Smooth muscle cell (in vitro differentiated cells): Measurements from ENCODE around the gene IFNL4. TPM values are rescaled to one million over a fixed set of nuclear protein-coding genes. Genes with fewer than 3 reads are reported as not detected.

Source experiments
- DNase-seq: peaks from one replicate; lab custom pipeline; 2025; ENCODE audit not compliant: unreplicated experiment; lab: John Stamatoyannopoulos, UW
- H2AFZ ChIP-seq: fragments of 200-600 bp; sonication (generic); 2 replicates; pipeline ENCODE4 v1.6.0; 2016; ENCODE audit warnings: antibody characterized with exemption, low read depth, mild to moderate bottlenecking
- H3F3A ChIP-seq: fragments of 200-600 bp; sonication (generic); 2 replicates; pipeline ENCODE4 v1.6.0; 2017; ENCODE audit warnings: antibody characterized with exemption, low read depth
- H3K27ac ChIP-seq: fragments of 200-600 bp; sonication (generic); 2 replicates; pipeline ENCODE4 v1.5.1; 2016; ENCODE audit warnings: low read depth, mild to moderate bottlenecking
- H3K27me3 ChIP-seq: fragments of 200-600 bp; sonication (generic); 2 replicates; pipeline ENCODE4 v1.6.1; 2016; ENCODE audit warnings: low read depth, mild to moderate bottlenecking
- H3K36me3 ChIP-seq: fragments of 200-600 bp; sonication (generic); 2 replicates; pipeline ENCODE4 v1.5.1; 2016; ENCODE audit warnings: low read depth
- H3K4me1 ChIP-seq: fragments of 200-600 bp; sonication (generic); 2 replicates; pipeline ENCODE4 v1.5.1; 2016; ENCODE audit warnings: low read depth
- H3K4me2 ChIP-seq: fragments of 200-600 bp; sonication (generic); 2 replicates; pipeline ENCODE4 v1.6.0; 2016; ENCODE audit warnings: mild to moderate bottlenecking
- H3K4me3 ChIP-seq: fragments of 200-600 bp; sonication (generic); 2 replicates; pipeline ENCODE4 v1.5.1; 2016; ENCODE audit warnings: mild to moderate bottlenecking
- H3K79me2 ChIP-seq: fragments of 200-600 bp; sonication (generic); 2 replicates; pipeline ENCODE4 v1.6.0; 2016; ENCODE audit warnings: low read depth, mild to moderate bottlenecking
- H3K9ac ChIP-seq: fragments of 200-600 bp; sonication (generic); 2 replicates; pipeline ENCODE4 v1.6.0; 2016; ENCODE audit warnings: low read depth
- H3K9me3 ChIP-seq: fragments of 200-600 bp; sonication (generic); replicated peaks from 2 replicates; pipeline ENCODE4 v1.5.1; 2016; ENCODE audit warnings: low read depth
- H4K20me1 ChIP-seq: fragments of 200-600 bp; sonication (generic); 2 replicates; pipeline ENCODE4 v1.6.0; 2016; ENCODE audit warnings: low read depth
- CTCF ChIP-seq: fragments of 200-600 bp; sonication (generic); IDR thresholded peaks from 2 replicates; pipeline ENCODE4 v1.5.1; 2017; ENCODE audit warnings: borderline replicate concordance, mild to moderate bottlenecking, antibody characterized with exemption; ENCODE audit not compliant: insufficient read depth, poor library complexity, severe bottlenecking
- WGBS: methylation state at CpG from one replicate; pipeline ENCODE4 v1.1.7; 2016; ENCODE audit warnings: low lambda C conversion rate; 5-methylcytosine and 5-hydroxymethylcytosine counted together
- polyA plus RNA-seq: library from polyadenylated mRNA; unstranded; fragments of >200 nt; fragmentation: Nextera tagmentation; extraction: Ambion mirVana; gene quantifications from 2 replicates; pipeline ENCODE4 v1.2.1, GENCODE V29; 2016
- total RNA-seq: library from RNA; depleted of rRNA; stranded (reverse); fragments of >200 nt; gene quantifications from 2 replicates; pipeline ENCODE4 v1.2.3, GENCODE V29; 2014

IFNL4 gene
- total and polyA plus RNA-seq, 2 experiments from 2014 or later, result 0.15 TPM; not detected in 1

GRCh38 chr19:39293394-39293793, 44.7 kb upstream of the IFNL4 start:
- no peak for DNase-seq
- H3K79me2 ChIP-seq, result no peaks in the 10 kb centered on the region
- no peak overlapping the region for H3K4me2 ChIP-seq
- H3K4me1 ChIP-seq, result no peaks in the 10 kb centered on the region
- H3K9me3 ChIP-seq, result no peaks in the 10 kb centered on the region
- no peak overlapping the region for H2AFZ ChIP-seq
- H3K27me3 ChIP-seq, result peaks cover 20% of the 10 kb centered on the region
- no peaks in the 10 kb centered on the region for H3K36me3 ChIP-seq
- H3K27ac ChIP-seq, result no peak overlapping the region
- H3K9ac ChIP-seq, result no peak overlapping the region
- H3F3A ChIP-seq, result no peaks in the 10 kb centered on the region
- TF ChIP-seq CTCF, result no peak
- 72% methylated on average over 4 of the region's 4 CpGs for WGBS
- H3K4me3 ChIP-seq, result no peak overlapping the region
- no peaks in the 10 kb centered on the region for H4K20me1 ChIP-seq

GRCh38 chr19:39284032-39284431, 35.4 kb upstream of the IFNL4 start:
- H2AFZ ChIP-seq, result no peak overlapping the region
- no peak overlapping the region for H3K4me2 ChIP-seq
- no peak overlapping the region for H3K4me3 ChIP-seq
- H4K20me1 ChIP-seq, result no peaks in the 10 kb centered on the region
- DNase-seq, result no peak
- 76% methylated on average over 1 of the region's 1 CpG for WGBS
- H3K27ac ChIP-seq, result no peak overlapping the region
- H3K79me2 ChIP-seq, result no peaks in the 10 kb centered on the region
- peaks cover 36% of the 10 kb centered on the region for H3K27me3 ChIP-seq
- no peaks in the 10 kb centered on the region for H3K4me1 ChIP-seq
- H3F3A ChIP-seq, result no peaks in the 10 kb centered on the region
- no peak overlapping the region for H3K9ac ChIP-seq
- H3K36me3 ChIP-seq, result no peaks in the 10 kb centered on the region
- no peaks in the 10 kb centered on the region for H3K9me3 ChIP-seq
- no peak for TF ChIP-seq CTCF

- no peak overlapping the region for H3K4me3 ChIP-seq
- H3K4me1 ChIP-seq, result no peaks in the 10 kb centered on the region
- no peak for TF ChIP-seq CTCF
- H3K36me3 ChIP-seq, result no peaks in the 10 kb centered on the region
- H3K4me2 ChIP-seq, result no peak overlapping the region
- no peaks in the 10 kb centered on the region for H3K9me3 ChIP-seq
- whole genome bisulfite sequencing, result 56% methylated on average over 1 of the region's 1 CpG
- no peak overlapping the region for H2AFZ ChIP-seq
- H3K9ac ChIP-seq, result no peak overlapping the region
- no peak overlapping the region for H3K27ac ChIP-seq
- H3K27me3 ChIP-seq, result peaks cover 43% of the 10 kb centered on the region
- no peaks in the 10 kb centered on the region for H4K20me1 ChIP-seq
- H3F3A ChIP-seq, result no peaks in the 10 kb centered on the region
- no peaks in the 10 kb centered on the region for H3K79me2 ChIP-seq
- DNase-seq, result no peak
Observed at GRCh38 chr19:39282021-39282420, 33.4 kb upstream of the IFNL4 start.

- H3K9me3 ChIP-seq, result no peaks in the 10 kb centered on the region
- no peaks in the 10 kb centered on the region for H3K4me1 ChIP-seq
- H3K79me2 ChIP-seq, result no peaks in the 10 kb centered on the region
- no peak for DNase-seq
- H3F3A ChIP-seq, result no peaks in the 10 kb centered on the region
- peaks cover 35% of the 10 kb centered on the region for H3K27me3 ChIP-seq
- H3K9ac ChIP-seq, result no peak overlapping the region
- no peak overlapping the region for H3K4me2 ChIP-seq
- no peak overlapping the region for H2AFZ ChIP-seq
- TF ChIP-seq CTCF, result no peak
- WGBS, result 86% methylated on average over 7 of the region's 7 CpGs
- no peaks in the 10 kb centered on the region for H4K20me1 ChIP-seq
- no peaks in the 10 kb centered on the region for H3K36me3 ChIP-seq
- no peak overlapping the region for H3K27ac ChIP-seq
- H3K4me3 ChIP-seq, result no peak overlapping the region
Observed at GRCh38 chr19:39277598-39277997, 28.9 kb upstream of the IFNL4 start.
